TTC549 (cell line): ENCODE measurements around the gene CRB2.

Experiments
- FAIRE-seq: peaks from 2 replicates; lab custom pipeline; 2012; peaks lifted over from hg19 to GRCh38; lab: Jason Lieb, UNC

CRB2 gene

GRCh38 chr9:123348317-123348992 lies 7.5 kb upstream of the CRB2 start:
- no peak for FAIRE-seq

- FAIRE-seq, result no peak
Measured at GRCh38 chr9:123349033-123349432, 7.0 kb upstream of the CRB2 start.

GRCh38 chr9:123349691-123350480 lies 6.1 kb upstream of the CRB2 start:
- FAIRE-seq, result no peak

- no peak for FAIRE-seq
Measured at GRCh38 chr9:123350590-123351310, 5.2 kb upstream of the CRB2 start.

GRCh38 chr9:123353041-123353440 lies 3.0 kb upstream of the CRB2 start:
- no peak for FAIRE-seq

GRCh38 chr9:123353984-123354591 lies 1.9 kb upstream of the CRB2 start:
- no peak for FAIRE-seq

- FAIRE-seq, result no peak
Measured at GRCh38 chr9:123354806-123355508, 1.0 kb upstream of the CRB2 start.

GRCh38 chr9:123356851-123357742 lies 1.1 kb downstream of the CRB2 start:
- no peak for FAIRE-seq

GRCh38 chr9:123357743-123358059 lies 1.7 kb downstream of the CRB2 start:
- FAIRE-seq, result no peak

- no peak for FAIRE-seq
Measured at GRCh38 chr9:123358181-123358905, 2.3 kb downstream of the CRB2 start.

GRCh38 chr9:123359106-123359505 lies 3.1 kb downstream of the CRB2 start:
- no peak for FAIRE-seq

GRCh38 chr9:123359546-123359945 lies 3.5 kb downstream of the CRB2 start:
- FAIRE-seq, result no peak

GRCh38 chr9:123360161-123361085 lies 4.4 kb downstream of the CRB2 start:
- no peak for FAIRE-seq

- FAIRE-seq, result no peak
Measured at GRCh38 chr9:123361086-123361730, 5.2 kb downstream of the CRB2 start.

- FAIRE-seq, result no peak
Measured at GRCh38 chr9:123361731-123362510, 5.9 kb downstream of the CRB2 start.

- FAIRE-seq, result no peak
Measured at GRCh38 chr9:123362856-123363255, 6.9 kb downstream of the CRB2 start.

- FAIRE-seq, result no peak
Measured at GRCh38 chr9:123364241-123364824, 8.3 kb downstream of the CRB2 start.
